Measurements from ENCODE around the gene PPM1H.

DNA sequence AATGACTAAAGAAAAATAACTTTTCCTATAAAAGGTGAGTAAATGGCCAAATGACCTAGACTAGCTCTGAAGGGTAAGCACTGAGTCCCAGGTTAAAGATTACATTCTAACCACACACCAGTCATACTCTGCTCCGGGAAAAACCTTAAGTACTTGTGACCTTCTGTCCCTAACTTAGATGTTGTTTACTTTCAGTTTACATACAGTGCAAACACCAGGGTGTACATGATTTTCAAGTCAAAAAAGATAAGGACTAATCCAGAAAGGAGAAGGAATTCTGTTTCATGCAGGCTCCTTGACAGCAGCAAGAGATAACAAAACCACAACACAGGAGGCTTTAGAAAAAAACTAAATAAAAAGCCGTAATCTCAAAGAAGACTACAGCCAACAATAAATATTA, 174.2 kb downstream of the PPM1H start:
- no peak for TF ChIP-seq CTCF (IDR thresholded peaks at IDR 0.05)
- no peak for TF ChIP-seq POLR2A (IDR thresholded peaks at IDR 0.05)
- no peak for TF ChIP-seq POLR2AphosphoS5 (IDR thresholded peaks at IDR 0.05)

All from prostate gland (tissue), 2 donors.